PC-3 (cell line): Measurements from ENCODE around the gene CRYGS. TPM values are rescaled to one million over a fixed set of nuclear protein-coding genes. Genes with fewer than 3 reads are reported as not detected.

ENCODE experiments used
- ATAC-seq: fragments of 200-7000 bp; cut with Tn5 transposase; 2 replicates; pipeline ENCODE4 v1.9.1; 2020; ENCODE audit warnings: mild to moderate bottlenecking, moderate library complexity
- BruUV-seq: library from RNA; stranded (reverse); fragments of 400-500 nt; replicated peaks from 2 replicates; lab custom pipeline; 2021; lab: Mats Ljungman, UMichigan
- CTCF ChIA-PET: fragments of 300-600 bp; sonication (Branson Sonifier 250); formaldehyde crosslinking; loops from one replicate; lab custom pipeline; 2022; ENCODE audit warnings: antibody characterized with exemption; lab: Charles Lee
- POLR2A ChIA-PET: fragments of 300-600 bp; sonication (Branson Sonifier 250); formaldehyde crosslinking; loops from one replicate; lab custom pipeline; 2022; ENCODE audit warnings: antibody characterized with exemption; ENCODE audit not compliant: unreplicated experiment; lab: Charles Lee
- DNase-seq: peaks from one replicate; pipeline ENCODE4 v3.0.0-alpha.2; 2015
- H2AFZ ChIP-seq: fragments of 300-600 bp; sonication (generic); 2 replicates; pipeline ENCODE4 v1.6.0; 2016; ENCODE audit warnings: antibody characterized with exemption, low read length
- H3F3A ChIP-seq: fragments of 300-600 bp; sonication (generic); one replicate; pipeline ENCODE4 v1.6.0; 2017; ENCODE audit warnings: antibody characterized with exemption, low read length, control low read depth, mild to moderate bottlenecking; ENCODE audit not compliant: unreplicated experiment
- H3K27ac ChIP-seq: fragments of 300-600 bp; sonication (generic); 2 replicates; pipeline ENCODE4 v1.5.1; 2016; ENCODE audit warnings: mild to moderate bottlenecking, low read length
- H3K27me3 ChIP-seq: fragments of 300-600 bp; sonication (generic); 2 replicates; pipeline ENCODE4 v1.6.1; 2016; ENCODE audit warnings: low read length, mixed read lengths
- H3K36me3 ChIP-seq: fragments of 300-600 bp; sonication (generic); 2 replicates; pipeline ENCODE4 v1.6.1; 2016; ENCODE audit warnings: low read depth, mixed run types, low read length, mixed read lengths
- H3K4me1 ChIP-seq: fragments of 300-600 bp; sonication (generic); 2 replicates; pipeline ENCODE4 v1.5.1; 2016; ENCODE audit warnings: low read length; ENCODE audit not compliant: insufficient read depth
- H3K4me2 ChIP-seq: fragments of 300-600 bp; sonication (generic); 2 replicates; pipeline ENCODE4 v1.6.0; 2016; ENCODE audit warnings: low read length
- H3K4me3 ChIP-seq: fragments of 300-600 bp; sonication (generic); 2 replicates; pipeline ENCODE4 v1.5.1; 2016; ENCODE audit warnings: mild to moderate bottlenecking, low read length, mixed read lengths
- H3K79me2 ChIP-seq: fragments of 300-600 bp; sonication (generic); 2 replicates; pipeline ENCODE4 v1.6.1; 2017; ENCODE audit warnings: low read length, mixed read lengths
- H3K9ac ChIP-seq: fragments of 300-600 bp; sonication (generic); 2 replicates; pipeline ENCODE4 v1.6.0; 2016; ENCODE audit warnings: mild to moderate bottlenecking, low read length
- H3K9me2 ChIP-seq: fragments of 300-600 bp; sonication (generic); replicated peaks from 2 replicates; pipeline ENCODE4 v1.6.1; 2016; ENCODE audit warnings: mixed run types, low read length, mixed read lengths
- H3K9me3 ChIP-seq: fragments of 300-600 bp; sonication (generic); 2 replicates; pipeline ENCODE4 v1.6.1; 2016; ENCODE audit warnings: low read length, mixed read lengths
- H4K20me1 ChIP-seq: fragments of 300-600 bp; sonication (generic); 2 replicates; pipeline ENCODE4 v1.6.1; 2016; ENCODE audit warnings: low read length, mixed read lengths
- CTCF ChIP-seq: fragments of 300-600 bp; sonication (generic); conservative IDR thresholded peaks from 2 replicates; pipeline ENCODE4 v1.5.1; 2017; ENCODE audit warnings: antibody characterized with exemption, low read depth, mild to moderate bottlenecking, low read length
- EZH2 ChIP-seq: fragments of 300-600 bp; sonication (generic); IDR thresholded peaks from one replicate; pipeline ENCODE4 v1.6.1; 2017; ENCODE audit warnings: antibody characterized with exemption, mild to moderate bottlenecking, low read length; ENCODE audit not compliant: unreplicated experiment
- EZH2phosphoT487 ChIP-seq: fragments of 300-600 bp; sonication (generic); IDR thresholded peaks from 2 replicates; pipeline ENCODE4 v1.6.1; 2018; ENCODE audit warnings: mild to moderate bottlenecking, antibody characterized with exemption, low read length, borderline replicate concordance
- intact Hi-C: fragments of 100-400 bp; cut with micrococcal nuclease; formaldehyde crosslinking; loops from 2 replicates; pipeline ENCODE4 v1.9.0; 2023
- total RNA-seq: library from RNA; depleted of rRNA; stranded (reverse); fragments of >200 nt; gene quantifications from 2 replicates; pipeline ENCODE4 v1.2.3, GENCODE V29; 2014

The CRYGS gene
- total RNA-seq, 1 experiment from 2014 or later: 3.4 TPM

GRCh38 chr3:186509423-186509822, 34.8 kb downstream of the CRYGS start:
- intact Hi-C loops: no loop called here

GRCh38 chr3:186506857-186507256, 37.3 kb downstream of the CRYGS start:
- intact Hi-C loops: no loop called here
- Histone ChIP-seq H3K9ac (no peak overlapping the region), H3K27me3 (peaks cover 13% of the 10 kb centered on the region), H3K9me3 (no peaks in the 10 kb centered on the region), H2AFZ (no peak overlapping the region), H3K4me3 (no peak overlapping the region), H3K27ac (no peak overlapping the region), H3K36me3 (no peaks in the 10 kb centered on the region), H3K9me2 (no peaks in the 10 kb centered on the region), H3K4me2 (no peak overlapping the region), H4K20me1 (no peaks in the 10 kb centered on the region), H3F3A (no peaks in the 10 kb centered on the region), H3K4me1 (no peaks in the 10 kb centered on the region), H3K79me2 (no peaks in the 10 kb centered on the region)
- DNase-seq (no peak), ATAC-seq (no peak)
- ChIA-PET POLR2A (no interaction called here), CTCF (interaction anchor here (0.5 kb wide), 1 partner anchor 283 kb away, joined by 3 read pairs; no protein-coding TSS in a partner anchor)
- TF ChIP-seq EZH2phosphoT487 (no peak), CTCF (no peak), EZH2 (no peak)
- BruUV-seq: no TSS peak

More at GRCh38 chr3:186509423-186509822, 34.8 kb downstream of the CRYGS start:
- H3F3A ChIP-seq: no peaks in the 10 kb centered on the region
- TF ChIP-seq EZH2 (no peak), CTCF (no peak), EZH2phosphoT487 (no peak)
- H3K27me3 ChIP-seq: peaks cover 20% of the 10 kb centered on the region
- no peaks in the 10 kb centered on the region for H3K9me2 ChIP-seq
- H3K36me3 ChIP-seq: no peaks in the 10 kb centered on the region
- H4K20me1 ChIP-seq: no peaks in the 10 kb centered on the region
- H3K27ac ChIP-seq: no peak overlapping the region
- ChIA-PET CTCF (no interaction called here), POLR2A (no interaction called here)
- H3K4me1 ChIP-seq: no peaks in the 10 kb centered on the region
- ATAC-seq (no peak), DNase-seq (peak; percentile 8)
- no peak overlapping the region for H3K4me2 ChIP-seq
- no peaks in the 10 kb centered on the region for H3K79me2 ChIP-seq
- no TSS peak for BruUV-seq
- no peak overlapping the region for H3K4me3 ChIP-seq
- H2AFZ ChIP-seq: no peak overlapping the region
- no peak overlapping the region for H3K9ac ChIP-seq
- no peaks in the 10 kb centered on the region for H3K9me3 ChIP-seq

GRCh38 chr3:186506191-186506739, 37.9 kb downstream of the CRYGS start:
- Histone ChIP-seq H2AFZ (no peak overlapping the region), H3K27ac (no peak overlapping the region), H3K79me2 (no peaks in the 10 kb centered on the region), H3K9ac (no peak overlapping the region), H3K9me2 (no peaks in the 10 kb centered on the region), H3K4me2 (no peak overlapping the region), H3K9me3 (no peaks in the 10 kb centered on the region), H3K4me3 (no peak overlapping the region), H4K20me1 (no peaks in the 10 kb centered on the region), H3F3A (no peaks in the 10 kb centered on the region), H3K36me3 (no peaks in the 10 kb centered on the region), H3K27me3 (peaks cover 16% of the 10 kb centered on the region), H3K4me1 (no peaks in the 10 kb centered on the region)
- intact Hi-C loops: no loop called here
- ATAC-seq: no peak
- no TSS peak for BruUV-seq
- CTCF ChIA-PET: no interaction called here
- POLR2A ChIA-PET: no interaction called here
- no peak for DNase-seq
- TF ChIP-seq EZH2: no peak
- TF ChIP-seq EZH2phosphoT487: no peak
